Fibroblast of villous mesenchyme (primary cell): ENCODE data around the gene DUSP10. TPM values are rescaled to one million over a fixed set of nuclear protein-coding genes. Genes with fewer than 3 reads are reported as not detected.

Experiments used
- DNase-seq: peaks from one replicate; pipeline ENCODE4 v3.0.0-alpha.2; 2010; ENCODE audit warnings: low read depth
- H3K4me3 ChIP-seq: 2 replicates; pipeline ENCODE4 v1.5.1; 2011; ENCODE audit warnings: low read depth, mild to moderate bottlenecking, low read length
- total RNA-seq: library from RNA; depleted of rRNA; stranded (reverse); fragments of >200 nt; gene quantifications from 2 replicates; pipeline ENCODE4 v1.2.3, GENCODE V29; 2012
- TF ChIP-seq, protein P1 (sequence below): IDR thresholded peaks from 2 replicates; pipeline ENCODE4 v1.5.1; 2012; ENCODE audit warnings: low read depth, mild to moderate bottlenecking, low read length; ENCODE audit not compliant: insufficient read depth

DUSP10 gene
- total RNA-seq, 1 donor: 35.8 TPM

DNA sequence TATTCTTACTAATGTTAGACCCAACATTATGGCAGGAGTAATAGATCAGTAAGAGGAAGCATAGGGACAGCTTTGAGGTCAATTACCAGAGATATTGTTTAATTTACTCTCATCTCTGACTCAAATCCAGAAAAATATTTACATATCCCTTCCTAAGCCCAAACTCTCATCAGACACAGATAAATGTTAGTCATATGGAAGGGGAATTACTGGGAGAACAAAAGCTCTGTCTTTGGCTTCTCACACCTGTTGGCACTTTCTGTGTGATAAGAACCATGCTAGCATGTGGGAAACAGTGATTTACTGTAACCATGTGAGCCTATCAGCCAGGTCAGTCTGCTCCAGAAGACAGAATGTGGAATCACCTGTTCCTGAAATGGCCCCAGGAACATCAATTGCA lies 72.4 kb downstream of the DUSP10 start:
- TF ChIP-seq, protein P1, sequence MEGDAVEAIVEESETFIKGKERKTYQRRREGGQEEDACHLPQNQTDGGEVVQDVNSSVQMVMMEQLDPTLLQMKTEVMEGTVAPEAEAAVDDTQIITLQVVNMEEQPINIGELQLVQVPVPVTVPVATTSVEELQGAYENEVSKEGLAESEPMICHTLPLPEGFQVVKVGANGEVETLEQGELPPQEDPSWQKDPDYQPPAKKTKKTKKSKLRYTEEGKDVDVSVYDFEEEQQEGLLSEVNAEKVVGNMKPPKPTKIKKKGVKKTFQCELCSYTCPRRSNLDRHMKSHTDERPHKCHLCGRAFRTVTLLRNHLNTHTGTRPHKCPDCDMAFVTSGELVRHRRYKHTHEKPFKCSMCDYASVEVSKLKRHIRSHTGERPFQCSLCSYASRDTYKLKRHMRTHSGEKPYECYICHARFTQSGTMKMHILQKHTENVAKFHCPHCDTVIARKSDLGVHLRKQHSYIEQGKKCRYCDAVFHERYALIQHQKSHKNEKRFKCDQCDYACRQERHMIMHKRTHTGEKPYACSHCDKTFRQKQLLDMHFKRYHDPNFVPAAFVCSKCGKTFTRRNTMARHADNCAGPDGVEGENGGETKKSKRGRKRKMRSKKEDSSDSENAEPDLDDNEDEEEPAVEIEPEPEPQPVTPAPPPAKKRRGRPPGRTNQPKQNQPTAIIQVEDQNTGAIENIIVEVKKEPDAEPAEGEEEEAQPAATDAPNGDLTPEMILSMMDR: no peak
- H3K4me3 ChIP-seq: no peak overlapping the region
- no peak for DNase-seq

DNA sequence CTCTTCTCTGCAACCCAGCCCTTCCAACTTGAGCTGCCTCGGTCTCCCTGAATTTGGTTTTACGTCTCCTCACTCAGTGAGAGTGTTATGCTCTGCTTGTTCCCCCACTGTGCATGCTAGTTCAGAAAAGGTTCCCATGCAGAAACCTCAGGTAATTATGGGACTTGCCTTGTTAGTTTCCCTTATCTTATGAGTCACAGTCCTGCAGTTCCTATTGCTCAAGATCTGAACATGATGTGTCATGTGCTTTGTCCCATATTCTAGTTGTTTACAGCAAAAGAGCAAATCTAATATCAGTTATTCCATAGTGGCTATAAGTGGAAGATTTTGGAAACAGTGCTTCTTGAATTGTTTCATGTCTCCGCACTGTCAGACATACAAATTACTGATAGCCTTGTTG lies 74.4 kb downstream of the DUSP10 start:
- TF ChIP-seq, protein P1: no peak
- peak; percentile 90 for DNase-seq
- no peak overlapping the region for H3K4me3 ChIP-seq

DNA sequence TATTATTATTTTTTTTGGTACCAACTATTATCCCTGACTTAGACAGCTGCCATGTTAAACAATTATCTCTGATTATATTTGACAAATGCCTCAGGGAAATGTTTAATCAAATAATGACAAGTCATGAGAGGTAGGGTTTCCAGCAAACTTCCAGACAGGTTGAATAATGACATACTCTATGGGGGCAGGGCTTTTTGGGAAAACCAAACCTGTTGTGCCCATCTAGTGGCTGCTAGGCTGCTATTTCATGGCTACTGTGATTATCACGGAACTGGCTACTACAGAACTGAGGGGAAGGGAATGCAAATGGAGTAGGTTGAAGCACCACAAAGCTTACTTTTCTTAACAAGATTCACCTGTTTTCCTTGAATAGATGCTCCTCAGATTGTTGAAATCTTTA lies 77.6 kb downstream of the DUSP10 start:
- TF ChIP-seq, protein P1: no peak
- H3K4me3 ChIP-seq: no peak overlapping the region
- no peak for DNase-seq

DNA sequence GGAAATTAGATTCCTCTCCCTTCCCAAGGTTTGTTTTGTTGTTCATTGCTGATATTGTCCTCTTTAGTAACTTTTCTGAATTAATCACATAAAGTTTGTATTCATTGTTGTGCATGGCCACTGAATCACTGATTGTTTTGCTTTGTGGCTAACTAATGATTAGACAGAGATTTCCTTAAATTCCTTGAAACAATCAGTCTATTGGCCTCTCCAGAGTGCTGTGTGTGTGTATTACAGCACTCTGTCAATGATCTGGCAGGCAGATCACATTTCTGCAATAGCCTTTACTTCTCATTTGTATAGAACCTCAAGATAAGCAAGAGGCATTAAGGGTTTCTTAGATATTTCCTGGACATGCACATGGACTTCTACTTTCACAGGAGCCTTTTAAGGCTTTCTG lies 78.6 kb downstream of the DUSP10 start:
- no peak overlapping the region for H3K4me3 ChIP-seq
- peak; percentile 36 for DNase-seq
- TF ChIP-seq, protein P1: no peak

DNA sequence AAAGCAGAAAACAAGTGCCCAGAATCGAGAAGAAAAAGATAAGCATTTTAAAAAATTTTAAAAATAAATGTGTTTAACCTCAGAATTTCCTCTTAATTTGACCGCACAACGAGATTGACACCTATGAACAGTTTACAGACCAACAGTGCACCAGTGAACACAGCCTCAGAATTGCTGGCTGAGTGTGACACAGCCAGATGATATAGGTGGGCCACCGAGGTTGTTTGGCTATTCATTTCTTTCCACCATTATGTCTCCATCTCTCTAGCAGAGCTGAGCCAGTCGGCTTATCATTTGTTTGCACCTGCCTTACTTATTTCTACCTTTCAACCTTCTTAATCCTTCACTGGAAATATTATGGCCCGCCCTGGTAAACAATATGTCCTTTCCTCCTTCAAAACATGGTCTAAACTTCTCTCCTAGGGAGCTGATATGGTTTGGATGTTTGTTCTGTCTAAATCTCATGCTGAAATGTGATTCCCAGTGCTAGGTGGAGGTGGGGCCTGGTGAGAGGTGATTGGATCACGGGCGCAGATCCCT lies 86.1 kb downstream of the DUSP10 start:
- TF ChIP-seq, protein P1: no peak
- H3K4me3 ChIP-seq: no peak overlapping the region
- no peak for DNase-seq
